ENCODE results near the gene LDLRAD4. TPM values are rescaled to one million over a fixed set of nuclear protein-coding genes. Genes with fewer than 3 reads are reported as not detected.

LDLRAD4 gene
- total RNA-seq, 4 donors from 2014 or later, result 14.0 to 36.9 (median 29.3) TPM

DNA sequence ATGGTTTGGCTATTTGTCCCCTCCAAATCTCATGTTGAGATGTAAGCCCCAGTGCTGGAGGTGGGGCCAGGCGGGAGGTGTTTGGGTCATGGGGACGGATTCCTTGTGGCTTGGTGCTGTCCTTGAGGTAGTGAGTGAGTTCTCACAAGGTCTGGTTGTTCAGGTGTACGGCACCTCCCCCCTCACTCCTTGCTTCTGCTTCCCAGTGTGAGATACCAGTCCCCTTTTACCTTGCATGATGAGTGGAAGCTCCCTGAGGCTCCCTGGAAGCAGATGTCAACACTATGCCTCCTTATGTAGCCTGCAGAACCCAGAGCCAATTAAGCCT, 232.6 kb downstream of the LDLRAD4 start:
- Histone ChIP-seq H3K9me3 (no peaks in the 10 kb centered on the region), H3K4me1 (peaks cover 0 to 26% (median 0%) of the 10 kb centered on the region in 4 donors), H3K4me3 (no peak overlapping the region), H3K27ac (peak overlapping the region in 1 of 4 donors; percentile 4), H3K27me3 (peaks cover 0 to 5% of the 10 kb centered on the region in 2 donors), H3K36me3 (no peaks in the 10 kb centered on the region)
- no peak for DNase-seq (ENCODE audit: low spot score in 2 of 2)
- no peak for TF ChIP-seq POLR2A (IDR thresholded peaks at IDR 0.05)
- TF ChIP-seq, protein P1, sequence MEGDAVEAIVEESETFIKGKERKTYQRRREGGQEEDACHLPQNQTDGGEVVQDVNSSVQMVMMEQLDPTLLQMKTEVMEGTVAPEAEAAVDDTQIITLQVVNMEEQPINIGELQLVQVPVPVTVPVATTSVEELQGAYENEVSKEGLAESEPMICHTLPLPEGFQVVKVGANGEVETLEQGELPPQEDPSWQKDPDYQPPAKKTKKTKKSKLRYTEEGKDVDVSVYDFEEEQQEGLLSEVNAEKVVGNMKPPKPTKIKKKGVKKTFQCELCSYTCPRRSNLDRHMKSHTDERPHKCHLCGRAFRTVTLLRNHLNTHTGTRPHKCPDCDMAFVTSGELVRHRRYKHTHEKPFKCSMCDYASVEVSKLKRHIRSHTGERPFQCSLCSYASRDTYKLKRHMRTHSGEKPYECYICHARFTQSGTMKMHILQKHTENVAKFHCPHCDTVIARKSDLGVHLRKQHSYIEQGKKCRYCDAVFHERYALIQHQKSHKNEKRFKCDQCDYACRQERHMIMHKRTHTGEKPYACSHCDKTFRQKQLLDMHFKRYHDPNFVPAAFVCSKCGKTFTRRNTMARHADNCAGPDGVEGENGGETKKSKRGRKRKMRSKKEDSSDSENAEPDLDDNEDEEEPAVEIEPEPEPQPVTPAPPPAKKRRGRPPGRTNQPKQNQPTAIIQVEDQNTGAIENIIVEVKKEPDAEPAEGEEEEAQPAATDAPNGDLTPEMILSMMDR (IDR thresholded peaks at IDR 0.05), result no peak
- TF ChIP-seq EP300 (IDR thresholded peaks at IDR 0.05), result no peak
- 85 to 100% methylated on average over 3 of the region's 3 CpGs for WGBS, 2 donors

DNA sequence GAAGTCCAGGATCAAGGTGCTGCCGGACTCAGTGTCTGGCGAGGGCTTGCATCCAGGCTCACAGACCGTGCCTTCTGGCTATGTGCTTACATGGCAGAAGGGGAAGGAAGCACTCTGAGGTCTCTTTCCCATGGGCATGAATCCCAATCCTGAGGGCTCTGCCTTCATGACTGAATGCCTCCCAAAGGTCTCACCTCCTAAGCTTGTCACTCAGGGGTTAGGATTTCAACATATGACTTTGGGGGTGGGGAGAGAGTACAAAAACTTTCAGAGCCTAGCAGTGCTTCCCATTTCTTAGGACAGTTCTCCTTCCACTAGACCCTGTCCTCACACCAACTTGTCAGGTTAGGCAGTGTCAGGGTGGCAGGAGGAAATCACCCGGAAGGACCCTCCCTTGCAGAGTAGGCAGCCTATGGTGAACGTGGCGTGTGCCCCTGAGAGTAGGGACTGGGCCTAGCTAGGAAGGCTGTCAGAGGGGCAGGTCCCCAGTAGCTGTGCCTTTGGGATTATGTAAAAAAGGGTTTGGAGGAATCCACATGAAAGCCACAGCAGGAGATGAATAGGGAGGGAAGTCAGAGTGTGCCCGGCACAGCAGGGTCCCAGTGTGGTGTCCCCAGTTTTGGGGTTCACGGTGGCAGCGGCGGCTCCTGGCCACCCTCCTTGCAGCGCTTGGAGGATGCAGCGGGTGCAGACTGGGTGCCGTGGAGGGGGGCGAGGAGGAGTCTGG, 233.3 kb downstream of the LDLRAD4 start:
- Histone ChIP-seq H3K27me3 (peaks cover 0 to 3% of the 10 kb centered on the region in 2 donors), H3K4me1 (peaks cover 0 to 24% (median 0%) of the 10 kb centered on the region in 4 donors), H3K4me3 (no peak overlapping the region), H3K36me3 (no peaks in the 10 kb centered on the region), H3K9me3 (no peaks in the 10 kb centered on the region), H3K27ac (peak overlapping the region in 2 of 4 donors; percentile 4 to 28)
- 79 to 82% methylated on average over 14 of the region's 14 CpGs for WGBS, 2 donors
- no peak for DNase-seq (ENCODE audit: low spot score in 2 of 2)
- TF ChIP-seq POLR2A (IDR thresholded peaks at IDR 0.05) (no peak), EP300 (IDR thresholded peaks at IDR 0.05) (no peak)
- TF ChIP-seq, protein P1 (IDR thresholded peaks at IDR 0.05), result no peak

DNA sequence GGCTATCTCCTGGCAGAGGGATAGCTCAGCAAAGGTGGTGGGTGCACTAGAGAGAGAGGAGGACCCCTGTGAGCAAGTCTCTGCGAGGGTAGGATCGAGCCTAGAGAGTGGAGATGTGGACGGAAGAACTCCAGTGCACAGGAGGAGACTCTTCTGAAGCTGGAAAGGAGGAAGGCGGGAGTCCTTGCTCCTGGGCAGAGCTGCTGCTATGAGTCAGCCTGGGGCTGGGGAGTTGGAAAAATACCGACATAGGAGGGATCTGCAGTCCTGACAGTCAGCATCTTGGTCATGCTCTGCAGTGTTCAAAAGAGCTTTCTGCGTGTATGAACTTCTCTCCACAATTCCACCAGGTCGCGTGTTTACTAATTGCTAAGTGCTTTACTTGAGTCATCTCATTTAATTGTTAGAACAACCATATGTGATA, 233.8 kb downstream of the LDLRAD4 start:
- DNase-seq (ENCODE audit: low spot score in 2 of 2), result no peak
- Histone ChIP-seq H3K4me1 (peaks cover 0 to 18% (median 0%) of the 10 kb centered on the region in 4 donors), H3K27ac (peak overlapping the region in 1 of 4 donors; percentile 28), H3K9me3 (no peaks in the 10 kb centered on the region), H3K36me3 (no peaks in the 10 kb centered on the region), H3K4me3 (no peak overlapping the region), H3K27me3 (no peaks in the 10 kb centered on the region)
- TF ChIP-seq EP300 (IDR thresholded peaks at IDR 0.05) (no peak), POLR2A (IDR thresholded peaks at IDR 0.05) (no peak)
- TF ChIP-seq, protein P1 (IDR thresholded peaks at IDR 0.05), result no peak
- 64 to 69% methylated on average over 8 of the region's 8 CpGs for WGBS, 2 donors

DNA sequence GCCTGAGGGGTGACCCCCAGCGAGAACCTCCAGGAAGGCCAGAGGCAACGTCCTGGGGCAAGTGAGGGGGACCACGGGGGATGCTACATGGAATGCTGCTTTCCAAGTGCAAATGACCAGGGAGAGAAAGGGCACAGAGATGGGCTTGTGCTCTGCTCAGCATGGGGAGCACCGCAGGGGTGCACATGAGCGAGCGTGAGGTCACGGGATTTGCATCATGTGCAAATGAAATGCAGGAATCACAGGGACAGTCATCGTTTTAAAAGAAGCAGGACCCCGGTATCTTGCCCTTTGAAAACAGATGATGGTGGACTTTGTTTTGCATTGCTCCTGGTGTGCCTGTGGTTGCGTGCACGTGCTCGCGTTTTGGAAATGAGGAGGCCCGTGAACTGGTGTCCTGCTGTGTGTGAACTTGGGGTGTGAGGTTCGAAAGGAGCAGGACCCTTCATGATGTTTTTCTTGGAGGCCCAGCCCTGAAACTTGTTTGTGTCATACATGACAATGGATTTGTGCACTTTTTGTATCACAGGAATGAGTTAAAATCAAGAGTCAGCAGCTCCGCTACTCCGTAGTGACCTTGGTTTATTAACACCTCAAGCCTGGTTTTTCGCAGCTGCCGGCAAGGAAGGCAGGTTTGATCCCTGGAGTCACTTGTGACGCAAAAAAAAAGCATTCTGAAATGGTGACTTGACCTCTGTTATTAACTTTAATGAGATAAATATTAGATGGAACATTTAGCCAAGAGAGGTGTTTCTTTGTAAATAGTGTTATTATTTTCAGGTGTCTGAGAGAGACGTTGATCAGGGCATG, 234.5 kb downstream of the LDLRAD4 start:
- H3K4me1 ChIP-seq, result peaks cover 0 to 13% (median 0%) of the 10 kb centered on the region in 4 donors
- WGBS, 2 donors, result 70 to 76% methylated on average over 21 of the region's 21 CpGs

DNA sequence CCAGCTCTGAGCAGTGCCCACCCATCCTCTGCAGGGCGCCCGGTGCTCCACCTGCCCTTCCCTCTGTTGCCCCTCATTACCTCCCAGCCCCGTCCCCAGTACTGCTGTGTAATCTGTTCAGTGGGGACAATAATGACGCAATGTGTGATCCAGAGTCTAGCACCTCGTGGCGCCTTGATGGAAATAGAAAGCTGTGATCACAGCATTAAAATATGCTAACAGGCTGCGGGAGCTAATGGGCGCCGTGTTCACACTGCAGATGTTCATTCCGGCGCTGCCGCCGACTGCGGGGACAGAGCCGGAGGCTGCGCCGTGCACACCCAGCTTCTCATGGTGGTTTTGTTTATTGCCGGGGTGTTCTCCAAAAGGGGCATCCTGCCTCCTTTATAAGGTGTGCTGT, 235.2 kb downstream of the LDLRAD4 start:
- H3K9me3 ChIP-seq, result no peaks in the 10 kb centered on the region
- H3K4me1 ChIP-seq, result peaks cover 0 to 13% (median 0%) of the 10 kb centered on the region in 4 donors
- H3K27me3 ChIP-seq, result no peaks in the 10 kb centered on the region
- H3K27ac ChIP-seq, result no peak overlapping the region
- TF ChIP-seq POLR2A (IDR thresholded peaks at IDR 0.05) (no peak), EP300 (IDR thresholded peaks at IDR 0.05) (no peak)
- TF ChIP-seq, protein P1 (IDR thresholded peaks at IDR 0.05), result no peak
- DNase-seq (ENCODE audit: low spot score in 2 of 2), result no peak
- 84 to 85% methylated on average over 18 of the region's 18 CpGs for WGBS, 2 donors
- no peaks in the 10 kb centered on the region for H3K36me3 ChIP-seq
- no peak overlapping the region for H3K4me3 ChIP-seq

More for the DNA sequence above, 234.5 kb downstream of the LDLRAD4 start:
- Histone ChIP-seq H3K27me3 (no peaks in the 10 kb centered on the region), H3K9me3 (no peaks in the 10 kb centered on the region), H3K4me3 (no peak overlapping the region), H3K27ac (no peak overlapping the region), H3K36me3 (no peaks in the 10 kb centered on the region)
- no peak for TF ChIP-seq EP300 (IDR thresholded peaks at IDR 0.05)
- TF ChIP-seq POLR2A (IDR thresholded peaks at IDR 0.05), result no peak
- no peak for DNase-seq (ENCODE audit: low spot score in 2 of 2)

Data from tibial nerve (tissue), 4 donors.